HG03139 (cell line): ENCODE measurements around the gene SCCPDH.
"Not testable (repeated sequence)": the region's sequence is repeated elsewhere in the genome, so short reads cannot be mapped to it uniquely, and the experiment has no call there.

Experiments
- ATAC-seq: cut with Tn5 transposase; IDR thresholded peaks from one replicate; pipeline ENCODE4 v1.9.1; 2021; ENCODE audit not compliant: unreplicated experiment

The SCCPDH gene

DNA sequence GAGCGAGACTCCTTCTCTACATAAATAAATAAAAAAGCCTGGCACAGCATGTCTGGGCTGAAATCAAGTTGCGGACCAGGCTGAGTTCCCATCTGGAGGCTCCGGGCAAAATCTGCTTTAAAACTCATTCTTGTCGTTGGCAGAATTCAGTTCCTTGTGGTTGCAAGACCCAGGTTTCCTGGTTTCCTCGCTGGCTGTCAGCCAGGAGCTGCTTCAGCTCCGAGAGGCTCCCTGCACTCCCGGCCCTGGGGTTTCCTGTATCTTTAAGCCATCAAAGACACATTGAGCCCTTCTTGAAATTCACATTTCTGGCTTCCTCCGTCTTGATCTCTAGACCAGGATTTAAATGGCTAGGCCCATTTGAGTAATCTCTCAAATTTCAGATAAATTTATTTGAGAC is 20.6 kb upstream of the SCCPDH start:
- ATAC-seq = no peak

GRCh38 chr1:246705368-246705767 is 18.8 kb upstream of the SCCPDH start:
- no peak for ATAC-seq

GRCh38 chr1:246708166-246708565 is 16.0 kb upstream of the SCCPDH start:
- no peak for ATAC-seq

- ATAC-seq = no peak
Observed at GRCh38 chr1:246709196-246709595, 15.0 kb upstream of the SCCPDH start.

DNA sequence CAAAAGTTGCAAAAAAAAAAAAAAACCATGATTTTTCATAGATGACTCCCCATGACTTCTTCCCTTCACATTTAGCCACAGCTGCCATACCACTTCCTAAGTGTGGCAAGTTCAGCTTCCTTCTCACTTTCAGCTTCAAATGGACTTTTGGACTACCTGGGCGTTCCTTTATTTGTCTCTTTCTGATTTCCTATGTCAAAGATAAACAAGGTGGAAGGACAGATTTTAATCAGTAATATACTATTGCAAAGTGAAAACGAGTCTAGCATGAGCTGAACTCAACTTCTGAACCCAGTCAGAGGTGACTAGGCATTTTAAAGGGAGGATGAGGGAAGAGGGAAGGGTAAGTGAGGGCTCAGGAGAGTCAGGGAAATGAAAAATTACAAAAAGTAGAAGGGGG is 14.4 kb upstream of the SCCPDH start:
- ATAC-seq = no peak

DNA sequence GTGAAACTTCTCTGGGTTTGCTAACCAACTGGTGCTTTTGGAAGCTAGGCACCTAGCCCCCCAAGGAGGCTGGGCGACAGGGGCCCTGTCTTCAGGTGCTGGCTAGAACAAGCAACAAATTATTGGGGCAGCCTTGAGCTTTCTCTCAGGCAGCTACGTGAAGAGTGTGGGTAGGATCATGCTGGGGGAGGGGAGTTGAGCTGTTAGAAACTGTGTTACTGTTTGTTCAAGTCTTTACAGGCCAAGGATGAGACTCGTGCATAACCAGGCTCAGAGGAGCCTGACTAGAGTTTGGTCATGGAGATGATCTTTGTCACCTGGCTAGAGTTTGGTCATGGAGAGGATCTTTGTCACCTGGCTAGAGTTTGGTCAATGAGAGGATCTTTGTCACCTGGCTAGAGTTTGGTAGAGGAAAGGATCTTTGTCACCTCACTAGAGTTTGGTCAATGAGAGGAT is 12.6 kb upstream of the SCCPDH start:
- no peak for ATAC-seq

GRCh38 chr1:246712428-246712827 is 11.8 kb upstream of the SCCPDH start:
- ATAC-seq = not testable (repeated sequence)

DNA sequence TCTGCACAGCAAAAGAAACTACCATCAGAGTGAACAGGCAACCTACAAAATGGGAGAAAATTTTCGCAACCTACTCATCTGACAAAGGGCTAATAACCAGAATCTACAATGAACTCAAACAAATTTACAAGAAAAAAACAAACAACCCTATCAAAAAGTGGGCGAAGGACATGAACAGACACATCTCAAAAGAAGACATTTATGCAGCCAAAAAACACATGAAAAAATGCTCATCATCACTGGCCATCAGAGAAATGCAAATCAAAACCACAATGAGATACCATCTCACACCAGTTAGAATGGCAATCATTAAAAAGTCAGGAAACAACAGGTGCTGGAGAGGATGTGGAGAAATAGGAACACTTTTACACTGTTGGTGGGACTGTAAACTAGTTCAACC is 4.8 kb upstream of the SCCPDH start:
- not testable (repeated sequence) for ATAC-seq

GRCh38 chr1:246720814-246721213 is 3.4 kb upstream of the SCCPDH start:
- not testable (repeated sequence) for ATAC-seq

DNA sequence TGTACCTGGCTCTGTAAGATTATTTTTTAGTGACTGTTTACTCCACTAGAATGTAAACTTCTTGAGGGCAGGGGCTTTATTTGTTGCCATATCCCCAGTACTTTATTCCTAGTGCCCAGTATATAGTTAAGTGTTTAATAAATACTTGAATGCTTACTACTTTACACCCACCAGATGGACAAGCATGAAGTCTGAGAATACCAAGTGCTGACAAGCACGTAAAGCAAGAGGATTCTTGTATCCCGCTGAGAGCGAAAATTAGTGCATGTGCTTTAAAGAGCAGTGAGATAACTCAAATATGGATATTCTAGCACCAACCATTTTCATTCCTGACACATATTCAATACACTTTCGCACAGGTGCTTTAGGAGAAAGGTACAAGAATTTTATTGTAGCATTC is 1.5 kb upstream of the SCCPDH start:
- no peak for ATAC-seq

DNA sequence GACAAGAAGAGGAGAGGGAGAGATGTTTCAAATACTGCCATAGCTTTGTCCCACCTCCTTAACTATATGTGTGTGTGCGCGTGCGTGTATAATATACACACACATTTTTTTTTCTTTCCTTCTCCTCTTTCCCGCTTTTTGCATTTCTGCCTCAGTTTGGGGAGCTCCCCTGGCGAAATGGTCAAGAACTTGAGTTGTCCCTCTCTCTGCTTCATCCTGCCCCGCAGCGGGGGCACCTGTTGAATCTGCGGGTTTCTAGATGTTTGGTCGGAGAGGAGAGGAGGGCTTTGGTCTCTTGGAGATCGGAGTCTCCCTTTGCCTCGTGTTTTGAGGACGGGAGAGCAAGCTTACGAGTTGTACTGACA is 504 bp downstream of the SCCPDH start:
- ATAC-seq = no peak

DNA sequence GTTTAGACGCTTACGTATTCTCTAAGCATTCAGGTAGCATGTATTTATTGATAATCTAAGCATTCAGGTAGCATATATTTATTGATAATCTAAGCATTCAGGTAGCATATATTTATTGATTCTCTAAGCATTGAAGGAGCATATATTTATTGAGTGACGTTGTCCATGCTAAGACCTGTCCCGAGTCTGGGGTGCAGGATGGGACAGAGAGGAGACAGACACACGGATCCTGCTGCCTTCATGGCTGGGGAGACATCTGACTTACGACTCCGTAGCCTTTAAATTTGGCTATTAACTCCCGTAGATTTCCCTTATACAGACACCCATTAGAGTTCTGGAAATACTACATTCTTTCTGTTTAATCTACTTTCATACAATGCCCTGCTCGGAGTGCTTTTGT is 982 bp downstream of the SCCPDH start:
- no peak for ATAC-seq

DNA sequence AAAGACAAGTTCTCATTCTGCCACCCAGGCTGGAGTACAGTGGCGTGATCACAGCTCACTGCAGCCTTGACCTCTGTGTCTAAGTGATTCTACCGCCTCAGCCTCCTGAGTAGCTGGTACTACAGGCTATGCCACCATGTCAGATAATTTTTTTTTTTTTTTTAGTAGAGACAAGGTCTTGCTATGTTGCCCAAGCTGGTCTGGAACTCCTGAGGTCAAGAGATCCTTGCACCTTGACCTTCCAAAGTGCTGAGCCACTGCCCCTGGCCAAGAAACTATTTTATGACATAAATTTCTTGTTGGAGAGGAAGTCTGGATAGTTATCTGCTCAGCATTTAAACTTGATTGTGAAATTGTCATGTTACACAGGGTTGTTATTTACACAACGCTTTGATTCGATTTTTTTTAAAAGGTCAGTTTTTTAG is 2.1 kb downstream of the SCCPDH start:
- no peak for ATAC-seq

- no peak for ATAC-seq
Observed at GRCh38 chr1:246726881-246727280, 2.7 kb downstream of the SCCPDH start.

GRCh38 chr1:246727594-246727993 is 3.4 kb downstream of the SCCPDH start:
- no peak for ATAC-seq

DNA sequence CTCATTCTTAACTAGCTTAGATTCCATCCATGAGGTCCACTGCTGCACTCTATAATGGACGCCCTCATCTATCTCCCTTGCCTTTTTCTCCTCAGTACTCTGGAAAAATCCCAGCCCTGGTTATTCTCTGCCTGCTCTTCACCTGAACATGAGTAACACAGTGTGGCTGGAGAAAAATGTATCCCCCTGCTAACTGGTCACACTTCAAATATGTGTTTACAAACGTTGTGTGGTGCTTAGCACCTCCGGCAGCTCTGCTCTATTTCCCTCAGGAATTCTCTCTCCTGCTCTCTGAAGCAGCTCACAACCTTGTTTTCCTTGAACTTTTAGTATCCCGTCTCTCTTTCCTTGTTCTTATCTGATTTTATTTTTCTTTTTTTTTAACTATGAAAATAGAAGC is 4.1 kb downstream of the SCCPDH start:
- ATAC-seq = no peak

DNA sequence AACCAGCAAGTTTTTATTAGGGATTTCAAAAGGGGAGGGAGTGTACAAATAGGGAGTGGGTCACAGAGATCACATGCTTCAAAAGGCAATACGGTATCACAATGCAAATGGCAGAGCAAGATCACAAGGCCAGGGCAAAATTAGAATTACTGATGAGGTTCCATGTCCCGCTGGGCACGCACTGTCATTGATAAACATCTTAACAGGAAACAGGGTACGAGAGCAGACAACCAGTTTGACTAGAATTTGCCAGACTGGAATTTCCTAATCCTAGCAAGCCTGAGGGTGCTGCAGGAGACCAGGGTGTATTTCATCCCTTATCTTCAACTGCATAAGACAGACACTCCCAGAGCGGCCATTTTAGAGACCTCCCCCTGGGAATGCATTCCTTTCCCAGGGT is 4.8 kb downstream of the SCCPDH start:
- not testable (repeated sequence) for ATAC-seq

DNA sequence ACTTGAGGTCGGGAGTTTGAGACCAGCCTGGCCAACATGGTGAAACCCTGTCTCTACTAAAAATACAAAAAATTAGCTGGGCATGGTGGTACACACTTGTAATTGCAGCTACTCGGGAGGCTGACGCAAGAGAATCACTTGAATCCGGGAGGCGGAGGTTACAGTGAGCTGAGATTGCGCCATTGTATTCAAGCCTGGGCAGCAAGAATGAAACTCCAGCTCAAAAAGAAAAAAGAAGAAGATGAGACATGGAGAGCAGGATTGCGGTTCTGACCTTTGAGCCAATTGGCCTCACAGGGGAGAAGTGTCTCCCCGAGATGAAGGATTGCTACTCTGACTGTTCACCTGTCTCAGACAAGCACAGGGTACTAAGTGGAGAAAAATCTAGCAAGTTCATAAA is 6.6 kb downstream of the SCCPDH start:
- ATAC-seq = no peak

DNA sequence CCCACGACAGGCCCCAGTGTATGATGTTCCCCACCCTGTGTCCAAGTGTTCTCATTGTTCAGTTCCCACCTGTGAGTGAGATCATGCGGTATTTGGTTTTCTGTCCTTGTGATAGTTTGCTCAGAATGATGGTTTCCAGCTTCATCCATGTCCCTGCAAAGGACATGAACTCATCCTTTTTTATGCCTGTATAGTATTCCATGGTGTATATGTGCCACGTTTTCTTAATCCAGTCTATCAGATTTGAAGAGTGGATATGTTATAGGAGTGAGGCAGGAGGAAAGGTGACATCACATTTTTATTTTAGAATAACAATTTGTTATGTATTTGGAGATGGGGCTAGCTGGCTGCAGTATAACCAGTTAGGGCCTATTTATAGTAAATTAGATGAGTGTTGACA is 7.7 kb downstream of the SCCPDH start:
- ATAC-seq = not testable (repeated sequence)

- ATAC-seq = no peak
Observed at GRCh38 chr1:246733704-246734103, 9.5 kb downstream of the SCCPDH start.

GRCh38 chr1:246734866-246735265 is 10.7 kb downstream of the SCCPDH start:
- ATAC-seq = no peak

DNA sequence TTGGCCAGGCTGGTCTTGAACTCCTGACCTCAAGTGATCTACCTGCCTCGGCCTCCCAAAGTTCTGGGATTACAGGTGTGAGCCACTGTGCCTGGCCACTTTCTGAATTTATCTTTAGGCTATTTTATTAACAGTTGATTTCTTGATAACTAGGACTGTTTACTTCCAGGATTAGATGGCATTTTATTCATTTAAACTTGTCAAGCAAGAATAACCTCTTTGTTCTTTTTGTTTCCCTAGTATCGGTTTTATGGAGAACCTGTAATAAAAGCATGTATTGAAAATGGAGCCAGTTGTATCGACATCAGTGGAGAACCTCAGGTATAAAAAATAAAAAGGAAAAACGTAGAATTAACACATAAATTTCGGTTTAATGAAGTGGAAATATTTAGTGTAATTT is 11.5 kb downstream of the SCCPDH start:
- ATAC-seq = no peak

- no peak for ATAC-seq
Observed at GRCh38 chr1:246742396-246742795, 18.2 kb downstream of the SCCPDH start.

- not testable (repeated sequence) for ATAC-seq
Observed at GRCh38 chr1:246746155-246746554, 21.9 kb downstream of the SCCPDH start.
